ENCODE measurements around the gene PDP2.

- TF ChIP-seq POLR2AphosphoS5 (IDR thresholded peaks at IDR 0.05; ENCODE audit: low read depth, low read length) (no peak), POLR2A (IDR thresholded peaks at IDR 0.05; ENCODE audit: low read depth, low read length) (no peak), TAF1 (IDR thresholded peaks at IDR 0.05; ENCODE audit: borderline replicate concordance, low read depth, low read length) (no peak)
These were observed 36.2 kb downstream of the PDP2 start for GRCh38 chr16:66916518-66916917.
